Measurements from ENCODE around the gene BMF.

The BMF gene

DNA sequence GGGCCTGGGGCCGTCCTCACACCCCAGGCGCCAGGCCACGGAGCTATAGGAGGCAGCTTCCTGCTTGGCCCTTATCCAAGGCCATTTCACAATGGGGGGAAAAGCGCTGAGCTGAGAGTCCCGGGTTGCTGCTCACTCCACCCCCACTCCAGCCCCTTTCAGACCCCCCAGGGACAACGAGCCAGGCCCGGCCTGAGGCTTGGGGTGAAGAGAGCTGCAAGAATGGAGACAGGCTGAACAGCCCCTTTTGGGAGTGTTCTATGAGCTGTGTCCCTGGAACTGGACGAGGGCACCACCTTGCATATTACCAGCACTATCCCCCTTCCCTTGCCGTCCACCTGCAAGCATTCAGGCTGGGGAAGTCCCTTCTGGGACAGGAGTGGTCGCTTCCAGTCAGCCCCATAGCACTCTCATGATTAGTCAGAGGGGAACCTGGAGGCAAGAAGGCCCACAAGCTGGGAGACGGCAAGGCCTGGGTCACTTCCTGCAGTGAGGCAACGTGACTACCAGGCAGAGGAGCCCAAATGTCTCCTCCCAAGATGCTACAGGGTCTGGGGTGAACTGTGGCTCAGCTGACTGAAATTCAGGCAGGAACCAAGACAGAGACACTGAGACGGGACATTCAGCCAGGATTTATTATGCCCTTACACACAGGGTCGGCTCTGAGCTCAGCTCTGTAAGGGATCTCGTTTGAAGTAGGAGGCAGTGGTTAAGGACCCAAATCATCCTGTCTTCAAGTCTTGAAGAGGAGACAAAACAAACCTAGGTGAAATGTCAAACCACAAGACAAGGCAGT lies 61.1 kb downstream of the BMF start:
- ATAC-seq, result peak; percentile 65 to 66

DNA sequence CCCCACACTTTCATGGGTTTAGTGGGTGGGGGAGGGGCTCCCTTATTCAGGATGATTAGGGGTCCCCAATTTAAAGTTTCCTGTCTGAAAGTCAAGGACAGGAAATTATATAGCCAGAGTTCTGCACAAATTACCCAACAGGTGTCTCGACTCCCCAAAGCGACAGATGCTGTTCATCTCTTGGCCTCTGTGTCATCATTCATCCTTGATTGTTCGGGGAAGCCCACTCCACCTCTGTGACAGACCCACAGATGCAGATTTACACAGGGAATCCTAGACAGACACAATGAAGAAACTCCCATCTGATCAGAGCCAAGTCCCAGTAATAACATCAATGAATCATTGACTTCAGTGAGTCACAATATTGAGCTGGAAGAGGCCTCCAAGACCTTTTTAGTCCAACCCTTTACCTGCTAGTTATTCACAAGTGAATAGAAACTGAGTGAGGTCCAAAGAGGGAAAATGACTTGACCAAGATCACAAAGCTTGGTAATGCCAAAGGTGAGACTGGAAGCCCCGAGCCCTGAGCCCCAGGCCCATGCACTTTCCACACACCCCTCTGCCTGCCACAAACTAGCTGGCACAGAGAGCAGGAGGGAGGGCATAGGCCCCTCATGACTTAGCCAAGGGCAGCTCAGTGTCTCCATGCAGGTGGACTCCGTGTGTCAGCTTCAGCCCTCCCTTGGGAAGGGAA lies 61.8 kb downstream of the BMF start:
- ATAC-seq, result peak; percentile 22 to 23

DNA sequence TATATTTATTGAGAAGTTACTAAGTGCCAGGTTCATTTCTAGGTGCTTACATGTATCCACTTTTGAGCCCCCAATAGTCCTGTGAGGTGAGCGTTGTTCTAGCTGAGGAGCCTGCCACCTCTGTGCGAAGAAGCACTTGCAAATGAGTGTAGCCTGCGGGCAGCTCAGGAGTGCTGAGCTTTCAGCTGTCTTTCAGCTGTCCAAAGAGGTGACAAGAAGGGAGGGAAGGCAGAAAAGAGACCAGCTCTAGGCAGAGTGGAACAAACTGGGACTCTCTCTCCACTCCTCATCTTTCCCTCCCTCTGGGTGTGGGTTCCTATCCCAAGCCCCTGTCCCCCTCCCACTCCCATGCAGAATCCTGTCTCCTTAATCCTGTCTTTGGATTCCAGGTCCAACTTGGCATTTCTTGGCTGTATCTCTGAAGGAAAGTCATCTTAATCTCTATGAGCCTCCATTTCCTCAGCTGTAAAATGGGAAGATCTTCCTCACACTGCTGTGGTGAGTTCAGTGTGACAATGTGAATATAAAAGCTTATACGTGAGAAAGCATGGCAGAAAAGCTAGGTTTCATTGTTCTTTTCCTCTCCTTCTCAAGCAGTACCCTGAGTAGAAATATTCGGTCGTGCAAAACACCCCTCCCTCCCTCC lies 63.0 kb downstream of the BMF start:
- no peak for ATAC-seq

DNA sequence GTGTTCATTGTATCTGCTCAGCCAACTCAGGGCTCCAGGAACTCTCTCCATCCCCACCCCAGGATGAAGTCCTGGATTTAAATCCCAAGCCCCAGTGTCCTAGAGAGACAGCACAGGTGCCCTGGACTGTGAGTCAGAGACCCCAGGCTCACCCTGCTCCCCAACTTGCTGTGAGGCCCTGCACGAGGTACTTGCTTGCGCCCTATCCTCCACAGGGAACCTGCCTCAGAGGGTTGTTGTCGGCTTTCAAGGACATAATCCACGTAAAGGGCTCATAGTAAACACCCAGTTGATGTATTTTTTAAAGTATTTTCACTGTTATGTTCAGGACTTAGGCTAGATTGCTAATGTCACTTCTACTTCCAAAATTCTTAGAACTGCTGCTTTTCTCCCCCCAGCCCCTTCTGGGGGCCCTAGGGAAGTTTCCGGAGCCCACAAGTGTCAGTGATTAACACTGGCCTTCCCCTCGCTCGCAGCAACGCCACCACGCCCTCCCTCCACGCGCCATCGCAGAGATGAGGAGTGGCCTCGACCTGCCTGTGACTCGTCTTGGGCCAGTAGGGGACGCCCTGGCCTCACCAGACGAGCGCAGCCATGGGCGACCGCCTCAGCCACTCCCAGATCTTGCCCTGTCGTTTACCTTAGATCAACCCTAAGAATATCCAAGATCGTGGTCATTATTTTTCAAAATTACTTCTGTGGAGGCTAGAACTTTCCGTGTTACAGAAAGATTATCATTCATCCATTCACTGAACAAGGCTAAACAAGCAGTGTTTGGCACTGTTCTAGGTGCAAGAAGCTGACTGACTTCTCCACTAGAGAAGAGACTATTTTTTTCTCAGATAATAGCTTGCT lies 63.7 kb downstream of the BMF start:
- peak; percentile 84 to 87 for ATAC-seq

DNA sequence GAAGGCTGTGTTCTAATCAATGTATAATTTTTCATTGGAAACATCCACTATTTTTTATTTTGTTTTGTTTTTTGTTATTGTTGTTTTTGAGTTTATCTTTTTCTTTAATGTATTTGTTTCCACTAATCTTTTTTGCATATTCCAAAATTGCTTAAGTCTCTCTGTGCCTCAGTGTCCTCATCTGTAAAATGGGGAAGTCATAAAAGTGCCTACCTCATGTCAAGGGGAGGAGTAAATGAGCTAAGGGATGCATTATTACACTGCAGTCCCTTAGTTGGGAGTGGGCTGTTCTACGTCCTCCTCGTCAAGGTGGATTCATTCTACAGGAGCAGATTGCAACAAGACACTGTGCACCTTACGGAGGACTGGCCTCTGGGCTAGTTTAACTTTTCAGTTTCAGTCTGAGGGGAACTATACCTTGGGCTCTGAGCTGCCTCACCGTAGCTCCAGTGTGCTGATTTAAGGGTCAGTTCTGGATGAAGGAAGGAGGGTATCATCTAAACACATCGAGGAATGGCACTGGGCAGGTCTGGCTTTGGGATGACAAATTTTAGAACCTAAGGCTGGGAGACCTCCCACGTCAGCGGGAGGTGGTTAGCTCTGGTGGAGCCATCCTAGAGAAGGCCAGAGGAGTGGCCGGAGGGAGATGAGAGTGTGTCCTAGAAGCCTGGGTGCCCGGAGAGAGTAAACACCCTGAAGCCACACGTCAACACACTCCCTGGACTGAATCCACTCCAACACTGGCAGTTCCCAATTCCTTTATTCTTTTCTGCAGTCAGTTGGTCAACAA lies 64.6 kb downstream of the BMF start:
- ATAC-seq, result no peak

GRCh38 chr15:40042791-40043320 lies 65.8 kb downstream of the BMF start:
- no peak for ATAC-seq

DNA sequence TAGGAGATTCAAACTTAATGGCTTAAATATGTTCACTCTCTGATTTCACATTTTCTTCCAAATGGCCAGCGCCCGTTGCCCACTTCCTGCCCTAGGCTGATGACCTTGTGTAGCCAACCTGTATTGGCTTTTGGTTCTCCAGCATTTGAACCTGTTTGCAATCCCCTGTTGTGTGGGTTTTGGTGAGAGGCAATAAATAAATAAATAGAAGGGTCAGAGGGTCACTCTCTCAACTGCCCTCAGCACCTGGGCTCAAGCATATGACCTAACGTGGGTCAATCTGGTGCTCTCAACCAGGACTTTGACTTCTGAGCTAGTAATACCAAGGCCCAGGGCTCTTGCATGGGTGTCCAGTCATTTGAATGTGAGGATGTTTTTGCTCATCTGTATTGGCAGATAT lies 67.9 kb downstream of the BMF start:
- ATAC-seq, result no peak

- no peak for ATAC-seq
These were observed 68.4 kb downstream of the BMF start for GRCh38 chr15:40040293-40040635.

- ATAC-seq, result peak; percentile 93 to 95
These were observed 69.8 kb downstream of the BMF start, which contains the start of gene SRP14 for GRCh38 chr15:40038638-40039543. Gene SRP14 (minus strand): TSS chr15:40039181. CDS start chr15:40039116, 65 bp downstream.

- no peak for ATAC-seq
These were observed 70.4 kb downstream of the BMF start for GRCh38 chr15:40038275-40038637.
